Measurements from ENCODE around the gene EML4. TPM values are rescaled to one million over a fixed set of nuclear protein-coding genes. Genes with fewer than 3 reads are reported as not detected.

Gene EML4
- total RNA-seq, 1 experiment from 2014 or later: 128 TPM

- H3K27ac ChIP-seq: no peak overlapping the region
- no peaks in the 10 kb centered on the region for H3K4me1 ChIP-seq
- no peak overlapping the region for H3K4me3 ChIP-seq
- H3K27me3 ChIP-seq: no peaks in the 10 kb centered on the region
- H3K36me3 ChIP-seq: peaks cover 32% of the 10 kb centered on the region
- DNase-seq: no peak
- no peaks in the 10 kb centered on the region for H3K9me3 ChIP-seq (replicated peaks)
Observed at GRCh38 chr2:42312106-42312505, 143.0 kb downstream of the EML4 start.

- no peaks in the 10 kb centered on the region for H3K9me3 ChIP-seq (replicated peaks)
- no peaks in the 10 kb centered on the region for H3K4me1 ChIP-seq
- H3K27me3 ChIP-seq: no peaks in the 10 kb centered on the region
- no peak for DNase-seq
- H3K4me3 ChIP-seq: no peak overlapping the region
- H3K27ac ChIP-seq: no peak overlapping the region
- peaks cover 50% of the 10 kb centered on the region for H3K36me3 ChIP-seq
Observed at GRCh38 chr2:42314892-42315468, 145.8 kb downstream of the EML4 start.

GRCh38 chr2:42315844-42316470 is 146.8 kb downstream of the EML4 start:
- Histone ChIP-seq H3K27me3 (no peaks in the 10 kb centered on the region), H3K4me3 (no peak overlapping the region), H3K36me3 (peaks cover 50% of the 10 kb centered on the region), H3K27ac (no peak overlapping the region), H3K4me1 (no peaks in the 10 kb centered on the region), H3K9me3 (replicated peaks) (no peaks in the 10 kb centered on the region)
- DNase-seq: no peak

GRCh38 chr2:42316910-42317309 is 147.8 kb downstream of the EML4 start:
- H3K27me3 ChIP-seq: no peaks in the 10 kb centered on the region
- H3K27ac ChIP-seq: no peak overlapping the region
- no peak for DNase-seq
- H3K4me3 ChIP-seq: no peak overlapping the region
- peaks cover 50% of the 10 kb centered on the region for H3K36me3 ChIP-seq
- H3K4me1 ChIP-seq: no peaks in the 10 kb centered on the region
- H3K9me3 ChIP-seq (replicated peaks): no peaks in the 10 kb centered on the region

- H3K27ac ChIP-seq: no peak overlapping the region
- H3K4me1 ChIP-seq: no peaks in the 10 kb centered on the region
- no peak for DNase-seq
- no peak overlapping the region for H3K4me3 ChIP-seq
- no peaks in the 10 kb centered on the region for H3K9me3 ChIP-seq (replicated peaks)
- H3K36me3 ChIP-seq: peaks cover 50% of the 10 kb centered on the region
- no peaks in the 10 kb centered on the region for H3K27me3 ChIP-seq
Observed at GRCh38 chr2:42317486-42317885, 148.3 kb downstream of the EML4 start.

GRCh38 chr2:42317945-42318344 is 148.8 kb downstream of the EML4 start:
- no peaks in the 10 kb centered on the region for H3K4me1 ChIP-seq
- no peak overlapping the region for H3K27ac ChIP-seq
- H3K36me3 ChIP-seq: peaks cover 53% of the 10 kb centered on the region
- no peak overlapping the region for H3K4me3 ChIP-seq
- no peaks in the 10 kb centered on the region for H3K9me3 ChIP-seq (replicated peaks)
- no peak for DNase-seq
- H3K27me3 ChIP-seq: no peaks in the 10 kb centered on the region

GRCh38 chr2:42319265-42319664 is 150.1 kb downstream of the EML4 start:
- H3K9me3 ChIP-seq (replicated peaks): no peaks in the 10 kb centered on the region
- no peak overlapping the region for H3K27ac ChIP-seq
- peaks cover 54% of the 10 kb centered on the region for H3K36me3 ChIP-seq
- DNase-seq: no peak
- H3K4me1 ChIP-seq: no peaks in the 10 kb centered on the region
- H3K27me3 ChIP-seq: no peaks in the 10 kb centered on the region
- no peak overlapping the region for H3K4me3 ChIP-seq

GRCh38 chr2:42321452-42322064 is 152.4 kb downstream of the EML4 start:
- Histone ChIP-seq H3K4me3 (no peak overlapping the region), H3K27ac (no peak overlapping the region), H3K27me3 (no peaks in the 10 kb centered on the region), H3K36me3 (peaks cover 49% of the 10 kb centered on the region), H3K9me3 (replicated peaks) (no peaks in the 10 kb centered on the region), H3K4me1 (no peaks in the 10 kb centered on the region)
- DNase-seq: no peak

- H3K4me1 ChIP-seq: no peaks in the 10 kb centered on the region
- H3K9me3 ChIP-seq (replicated peaks): no peaks in the 10 kb centered on the region
- no peaks in the 10 kb centered on the region for H3K27me3 ChIP-seq
- no peak overlapping the region for H3K27ac ChIP-seq
- peaks cover 37% of the 10 kb centered on the region for H3K36me3 ChIP-seq
- no peak overlapping the region for H3K4me3 ChIP-seq
- no peak for DNase-seq
Observed at GRCh38 chr2:42324244-42324643, 155.1 kb downstream of the EML4 start.

GRCh38 chr2:42324949-42325348 is 155.8 kb downstream of the EML4 start:
- H3K36me3 ChIP-seq: peaks cover 34% of the 10 kb centered on the region
- no peak overlapping the region for H3K4me3 ChIP-seq
- no peaks in the 10 kb centered on the region for H3K4me1 ChIP-seq

GRCh38 chr2:42325609-42326008 is 156.5 kb downstream of the EML4 start:
- H3K27me3 ChIP-seq: no peaks in the 10 kb centered on the region
- no peaks in the 10 kb centered on the region for H3K9me3 ChIP-seq (replicated peaks)
- H3K4me1 ChIP-seq: no peaks in the 10 kb centered on the region
- H3K4me3 ChIP-seq: no peak overlapping the region
- no peak for DNase-seq
- H3K36me3 ChIP-seq: peaks cover 37% of the 10 kb centered on the region
- H3K27ac ChIP-seq: no peak overlapping the region

More at GRCh38 chr2:42324949-42325348, 155.8 kb downstream of the EML4 start:
- Histone ChIP-seq H3K27me3 (no peaks in the 10 kb centered on the region), H3K27ac (no peak overlapping the region), H3K9me3 (replicated peaks) (no peaks in the 10 kb centered on the region)
- no peak for DNase-seq

- H3K4me1 ChIP-seq: no peaks in the 10 kb centered on the region
- no peaks in the 10 kb centered on the region for H3K9me3 ChIP-seq (replicated peaks)
- peaks cover 52% of the 10 kb centered on the region for H3K36me3 ChIP-seq
- H3K4me3 ChIP-seq: no peak overlapping the region
- no peak overlapping the region for H3K27ac ChIP-seq
- H3K27me3 ChIP-seq: no peaks in the 10 kb centered on the region
- DNase-seq: no peak
Observed at GRCh38 chr2:42327125-42327524, 158.0 kb downstream of the EML4 start.

- DNase-seq: peak in 1 of 2 experiments; percentile 64
- no peak overlapping the region for H3K4me3 ChIP-seq
- peaks cover 56% of the 10 kb centered on the region for H3K36me3 ChIP-seq
- no peaks in the 10 kb centered on the region for H3K4me1 ChIP-seq
- H3K9me3 ChIP-seq (replicated peaks): no peaks in the 10 kb centered on the region
- no peaks in the 10 kb centered on the region for H3K27me3 ChIP-seq
- no peak overlapping the region for H3K27ac ChIP-seq
Observed at GRCh38 chr2:42328148-42328833, 159.1 kb downstream of the EML4 start.

GRCh38 chr2:42328923-42329322 is 159.8 kb downstream of the EML4 start:
- Histone ChIP-seq H3K27ac (no peak overlapping the region), H3K36me3 (peaks cover 61% of the 10 kb centered on the region), H3K27me3 (no peaks in the 10 kb centered on the region), H3K4me3 (no peak overlapping the region), H3K4me1 (no peaks in the 10 kb centered on the region), H3K9me3 (replicated peaks) (no peaks in the 10 kb centered on the region)
- DNase-seq: no peak

GRCh38 chr2:42329736-42330135 is 160.6 kb downstream of the EML4 start:
- DNase-seq: no peak
- H3K36me3 ChIP-seq: peaks cover 66% of the 10 kb centered on the region
- no peaks in the 10 kb centered on the region for H3K4me1 ChIP-seq
- no peak overlapping the region for H3K27ac ChIP-seq
- H3K27me3 ChIP-seq: no peaks in the 10 kb centered on the region
- H3K4me3 ChIP-seq: no peak overlapping the region
- no peaks in the 10 kb centered on the region for H3K9me3 ChIP-seq (replicated peaks)

Measured in SJCRH30 (cell line).